Renal cortex interstitium (tissue), 11 donors: ENCODE data around the gene TMEM130. TPM values are rescaled to one million over a fixed set of nuclear protein-coding genes. Genes with fewer than 3 reads are reported as not detected.
"Not testable (repeated sequence)": the region's sequence is repeated elsewhere in the genome, so short reads cannot be mapped to it uniquely, and the experiment has no call there.

Experiments
- DNase-seq, 11 donors: peaks; one replicate each; pipeline ENCODE4 v3.0.0-alpha.2; 2013; ENCODE audit warnings: low read depth in 9 of 11, low spot score in 4 of 11; ENCODE audit errors: extremely low read depth in 1 of 11
- polyA plus RNA-seq, 3 donors: library from polyadenylated mRNA; unstranded; fragments of 120-200 nt; gene quantifications; one replicate each; pipeline ENCODE4 v1.2.1, GENCODE V29; 2013; ENCODE audit not compliant: insufficient read length in 3 of 3

TMEM130 gene
- polyA plus RNA-seq, 3 donors = 4.8 to 5.9 (median 5.0) TPM

GRCh38 chr7:98879198-98879978 is 9.6 kb upstream of the TMEM130 start:
- DNase-seq = peak in 3 of 11 donors; percentile 25 to 48 (median 31)

GRCh38 chr7:98878365-98879197 is 8.8 kb upstream of the TMEM130 start, which contains the start of gene TRRAP:
TRRAP (plus strand) TSS chr7:98878532; CDS start chr7:98881151, 2,619 bp downstream.
- peak in 7 of 11 donors; percentile 50 to 72 (median 65) for DNase-seq

GRCh38 chr7:98877692-98878364 is 8.0 kb upstream of the TMEM130 start:
- DNase-seq = no peak

GRCh38 chr7:98877146-98877545 is 7.3 kb upstream of the TMEM130 start:
- DNase-seq = no peak

GRCh38 chr7:98875501-98875900 is 5.7 kb upstream of the TMEM130 start:
- DNase-seq = no peak

- DNase-seq = no peak
Observed at GRCh38 chr7:98874942-98875341, 5.1 kb upstream of the TMEM130 start.

- not testable (repeated sequence) for DNase-seq
Observed at GRCh38 chr7:98873610-98874009, 3.8 kb upstream of the TMEM130 start.

- no peak for DNase-seq
Observed at GRCh38 chr7:98872328-98872924, 2.6 kb upstream of the TMEM130 start.

GRCh38 chr7:98870807-98871491 is 1.1 kb upstream of the TMEM130 start:
- no peak for DNase-seq

- no peak for DNase-seq
Observed at GRCh38 chr7:98870121-98870651, 372 bp upstream of the TMEM130 start.

GRCh38 chr7:98869027-98869596 is 702 bp downstream of the TMEM130 start:
- no peak for DNase-seq

GRCh38 chr7:98868450-98868849 is 1.4 kb downstream of the TMEM130 start:
- DNase-seq = no peak

GRCh38 chr7:98866765-98867164 is 3.0 kb downstream of the TMEM130 start:
- no peak for DNase-seq

GRCh38 chr7:98866351-98866750 is 3.5 kb downstream of the TMEM130 start:
- DNase-seq = no peak

GRCh38 chr7:98864731-98865453 is 4.9 kb downstream of the TMEM130 start:
- no peak for DNase-seq

GRCh38 chr7:98863601-98864000 is 6.2 kb downstream of the TMEM130 start:
- DNase-seq = no peak

- no peak for DNase-seq
Observed at GRCh38 chr7:98862716-98863420, 6.9 kb downstream of the TMEM130 start.
